ENCODE data around the gene KRT15.

Gene KRT15

DNA sequence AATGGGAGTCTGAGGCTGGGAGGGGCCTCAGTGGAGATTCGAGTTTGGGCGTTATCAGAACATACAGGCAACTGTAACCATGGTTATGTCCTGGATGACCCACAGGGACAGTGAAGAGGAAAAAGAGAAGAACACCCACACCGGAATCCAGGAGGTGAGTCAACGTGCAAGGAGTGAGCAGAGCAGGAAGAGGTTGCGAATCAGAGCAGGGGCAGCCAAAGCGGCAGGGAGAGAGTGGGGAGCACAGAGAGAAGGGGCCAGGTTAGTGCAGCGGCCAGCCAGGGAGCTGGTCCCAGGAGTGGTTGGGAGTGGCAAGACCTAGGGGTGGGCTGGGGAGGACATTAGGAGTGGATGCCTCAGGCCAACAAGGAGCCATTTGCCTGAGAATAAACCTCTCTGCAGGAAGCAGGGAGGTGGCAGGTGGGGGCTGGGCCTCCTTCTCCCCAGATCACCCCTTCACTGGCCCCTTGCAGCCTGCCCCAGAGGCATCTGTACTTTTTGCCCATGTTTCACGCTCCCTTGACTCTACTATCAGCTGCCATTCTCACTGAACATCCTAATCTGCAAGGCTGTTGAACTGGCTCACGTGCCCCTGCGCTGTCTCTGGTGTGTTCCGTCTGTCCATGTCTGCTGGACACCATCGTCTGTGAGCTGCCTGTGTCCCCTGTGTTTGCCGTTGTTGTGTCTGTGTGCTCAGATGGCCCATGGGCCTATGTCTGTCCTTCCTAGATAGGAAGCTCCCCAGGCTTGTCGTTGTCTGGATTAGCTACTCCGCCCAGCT, 18.4 kb downstream of the KRT15 start:
- peak; percentile 5 for DNase-seq

- DNase-seq = no peak
Observed at GRCh38 chr17:41499714-41500113, 19.0 kb downstream of the KRT15 start.

DNA sequence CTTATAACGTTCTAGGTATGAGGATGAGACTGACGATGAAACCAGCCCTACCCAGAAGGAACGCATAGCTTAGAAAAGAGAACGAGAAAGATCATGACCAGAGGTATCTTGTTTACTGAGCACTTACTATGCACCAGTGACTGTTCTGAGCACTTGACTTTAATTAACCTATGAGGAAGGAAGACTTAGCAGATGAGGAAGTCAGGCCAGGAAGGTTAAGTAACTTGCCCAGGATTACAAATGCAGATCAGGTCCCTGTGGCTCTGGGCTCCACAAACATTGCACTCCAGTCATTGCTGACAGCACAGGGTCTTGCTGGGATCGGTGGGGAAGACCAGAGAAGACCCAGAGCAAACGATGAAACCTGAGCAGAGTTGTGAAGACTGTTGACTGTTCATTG, 20.4 kb downstream of the KRT15 start:
- DNase-seq = no peak

DNA sequence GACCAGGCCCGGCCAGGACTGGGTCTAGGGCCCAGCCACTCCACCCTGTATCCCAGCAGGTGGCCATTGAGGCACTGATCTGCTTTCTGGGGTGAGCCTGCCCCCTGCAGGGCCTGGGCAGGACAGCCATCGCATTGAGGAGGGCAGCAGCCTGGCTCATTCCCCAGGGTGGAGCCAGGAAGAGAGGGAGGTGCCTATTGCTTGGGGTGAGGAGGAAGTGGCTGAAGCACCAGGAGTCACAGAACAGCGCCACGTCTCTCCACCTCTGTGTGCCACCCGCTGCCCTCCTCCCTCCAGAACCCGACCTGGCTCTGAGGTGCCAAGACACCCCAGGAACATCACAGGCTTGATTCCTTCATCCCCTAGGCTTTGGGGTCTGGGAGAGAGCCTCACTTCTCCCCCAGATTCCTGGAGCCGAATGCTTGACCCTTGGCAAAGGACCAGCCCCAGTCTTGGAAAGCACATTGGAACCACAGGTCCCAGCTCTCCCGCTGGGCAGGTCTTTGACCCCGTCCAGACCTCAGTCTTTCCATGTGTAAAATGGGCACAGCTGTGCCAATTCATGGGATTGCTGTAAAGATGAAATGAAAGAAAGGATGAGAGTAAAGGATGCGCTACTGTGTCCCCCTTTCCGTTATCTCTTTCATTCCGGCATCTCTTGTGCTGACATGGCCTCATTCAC, 21.7 kb downstream of the KRT15 start:
- DNase-seq = peak; percentile 86

DNA sequence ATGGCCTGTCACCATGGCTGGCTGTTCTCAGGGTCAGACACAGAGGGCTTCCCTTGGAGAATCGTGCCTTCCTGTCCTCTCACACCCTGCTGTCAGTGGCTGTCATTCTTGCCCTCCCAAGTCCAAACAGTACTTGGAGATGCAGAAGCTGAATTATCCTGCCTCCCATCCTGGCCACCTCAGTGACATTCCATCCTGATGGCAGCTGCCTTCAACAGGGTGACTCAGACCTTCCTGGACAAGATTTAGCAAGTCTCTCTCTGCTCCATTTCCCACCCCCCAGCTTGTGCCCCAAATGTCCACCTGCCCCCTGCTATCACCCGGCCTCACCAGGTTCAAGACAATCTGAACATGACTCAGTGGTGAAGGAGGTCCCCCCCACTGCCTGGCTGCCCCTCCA, 24.2 kb downstream of the KRT15 start:
- no peak for DNase-seq

DNA sequence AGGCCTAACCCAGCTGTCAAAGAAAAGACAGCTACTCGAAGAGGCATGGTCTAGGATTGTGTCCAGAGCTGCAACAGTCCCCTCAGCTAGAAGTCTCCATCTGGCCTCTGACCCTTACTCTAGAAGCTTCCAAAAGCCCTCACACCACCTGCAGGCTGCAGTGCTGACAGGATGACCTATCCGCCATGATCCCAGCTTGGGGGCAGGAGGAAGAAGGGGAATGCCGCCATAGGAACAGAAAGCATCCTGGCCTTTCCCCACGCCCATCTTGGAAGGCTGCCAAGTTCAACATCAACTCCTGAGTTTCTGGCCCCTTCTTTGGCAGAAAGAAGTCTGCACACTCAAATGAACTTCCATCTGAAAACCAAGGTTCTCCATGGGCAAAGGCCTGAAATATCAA, 25.9 kb downstream of the KRT15 start:
- DNase-seq = no peak

DNA sequence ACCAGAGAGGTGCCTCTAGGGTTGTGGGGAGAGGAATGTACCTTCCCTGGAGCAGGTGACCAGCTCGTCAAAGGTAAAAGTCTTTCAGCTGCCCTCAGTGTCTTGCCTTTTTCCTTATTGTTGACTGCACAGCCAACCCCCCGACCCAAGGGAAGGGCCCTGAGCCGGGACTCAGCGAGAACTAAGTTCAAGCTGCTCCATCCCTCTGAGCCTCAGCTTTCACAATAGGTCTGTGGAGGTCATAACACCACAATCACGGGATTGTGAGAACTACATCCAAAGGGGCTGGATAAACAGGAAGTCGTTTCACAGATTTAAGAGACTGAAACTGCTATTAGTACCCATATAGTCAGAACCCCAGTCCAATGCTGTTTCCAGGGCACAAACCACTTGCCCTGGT, 26.3 kb downstream of the KRT15 start:
- DNase-seq = no peak

DNA sequence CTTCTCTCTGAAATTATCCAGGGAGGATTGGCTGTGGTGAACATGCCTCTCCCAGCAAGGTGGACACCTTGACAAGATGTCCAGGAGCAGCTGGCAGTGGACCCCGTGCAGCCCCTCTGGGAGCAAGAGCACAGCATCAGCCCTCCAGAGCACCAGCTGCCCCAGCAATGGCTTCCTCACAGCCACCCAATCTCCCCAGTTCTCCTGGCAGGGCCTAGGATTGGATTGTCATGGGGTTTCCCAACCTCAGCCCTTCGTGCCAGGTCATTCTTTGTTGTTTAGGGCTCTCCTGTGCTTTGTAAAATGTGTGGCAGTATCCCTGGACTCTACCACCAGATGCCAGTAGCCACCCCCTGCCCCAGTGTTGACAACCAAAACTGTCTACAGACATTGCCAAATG, 27.2 kb downstream of the KRT15 start:
- DNase-seq = no peak

DNA sequence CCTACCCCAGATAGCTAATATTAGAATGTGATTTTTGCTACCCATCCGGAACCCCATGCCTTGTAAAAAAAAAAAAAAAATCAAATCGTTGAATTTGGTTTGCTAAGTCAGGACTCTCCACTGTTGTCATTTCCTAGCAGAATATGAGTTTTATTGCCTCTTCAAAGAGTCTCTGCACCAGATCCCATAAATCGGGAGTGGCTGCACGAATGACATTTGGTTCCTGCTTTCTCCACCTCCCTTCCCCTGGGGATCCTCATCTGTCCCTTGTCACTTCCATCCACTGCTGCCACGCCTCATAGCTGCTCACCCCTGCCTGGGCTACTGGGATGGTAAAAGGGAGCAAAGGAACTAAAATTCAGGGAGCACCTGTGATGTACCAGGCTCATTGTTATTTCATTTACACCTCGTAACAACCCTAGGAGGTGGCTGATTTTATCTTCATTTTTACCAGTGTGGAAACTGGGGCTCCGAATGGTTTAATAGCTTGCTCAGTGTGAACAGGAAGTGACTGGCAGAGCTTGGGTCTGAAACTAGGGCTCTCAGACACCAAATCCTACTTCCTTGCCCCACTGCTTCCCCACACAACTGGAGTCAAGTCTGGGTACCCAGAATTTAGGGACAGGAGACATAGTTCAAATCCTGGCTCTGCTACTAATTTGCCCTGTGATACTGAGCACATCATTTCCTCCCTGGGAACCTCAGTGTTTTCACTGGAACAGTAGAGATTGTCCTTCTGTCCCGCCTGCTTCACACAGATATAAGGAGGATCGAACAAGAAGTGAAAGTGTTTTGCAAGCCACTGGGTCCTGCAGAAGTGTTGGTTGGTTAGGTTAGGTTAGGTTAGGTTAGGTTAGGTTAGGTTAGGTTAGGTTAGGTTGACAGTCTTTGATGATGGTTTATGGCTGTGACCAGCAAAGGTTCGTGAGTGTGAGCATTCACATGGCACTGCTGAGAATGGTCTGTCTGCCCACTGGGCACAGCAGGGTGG, 28.4 kb downstream of the KRT15 start:
- DNase-seq = no peak

GRCh38 chr17:41489531-41489930, 29.2 kb downstream of the KRT15 start, which contains the start of gene KRT36:
Gene KRT36, minus strand, starts transcription at chr17:41489910. Its CDS starts 46 bp downstream, at chr17:41489864.
- no peak for DNase-seq

GRCh38 chr17:41486809-41487530, 31.7 kb downstream of the KRT15 start:
- DNase-seq = peak; percentile 54

DNA sequence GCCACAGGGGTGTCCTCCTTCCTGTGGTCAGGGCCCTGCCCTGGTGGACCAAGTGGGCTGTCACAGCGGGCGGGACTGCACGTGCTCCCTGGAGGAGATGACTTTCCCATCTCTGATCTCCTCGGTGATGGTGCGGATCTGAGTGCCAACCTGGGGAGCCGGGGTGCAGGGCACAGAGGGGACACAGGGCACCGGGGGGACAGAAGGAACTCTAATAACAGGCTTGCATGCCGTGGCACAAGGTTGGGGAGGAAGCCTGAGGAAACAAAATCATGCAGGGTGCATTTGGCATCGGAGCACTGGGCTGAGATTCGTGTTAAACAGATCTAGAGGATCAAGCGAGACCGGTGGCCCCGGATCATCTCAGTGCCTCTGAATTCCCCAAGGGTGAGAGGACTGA, 32.4 kb downstream of the KRT15 start:
- DNase-seq = no peak

- DNase-seq = no peak
Observed at GRCh38 chr17:41484920-41485904, 33.5 kb downstream of the KRT15 start.

GRCh38 chr17:41483991-41484826, 34.5 kb downstream of the KRT15 start:
- no peak for DNase-seq

DNA sequence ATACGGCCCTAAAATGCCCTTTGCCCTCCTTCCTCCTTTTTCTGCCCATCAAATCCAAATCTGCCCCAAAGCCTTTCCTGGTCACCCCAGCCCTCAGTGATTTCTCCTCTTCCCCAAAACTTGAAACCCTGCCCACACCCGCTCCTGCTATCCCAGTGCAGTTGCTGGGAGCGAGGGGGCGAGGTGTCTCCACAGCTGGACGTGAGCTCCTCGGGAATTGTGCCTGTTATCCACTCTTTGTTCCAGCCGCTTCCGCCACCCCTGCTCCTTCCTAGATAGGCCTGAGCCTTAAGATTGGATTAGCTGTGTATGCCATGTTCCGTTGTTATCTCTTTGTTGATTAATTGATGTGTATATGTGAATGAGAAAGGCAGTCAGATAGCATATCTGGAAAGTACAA, 35.2 kb downstream of the KRT15 start:
- no peak for DNase-seq

- no peak for DNase-seq
Observed at GRCh38 chr17:41481036-41481435, 37.7 kb downstream of the KRT15 start, which contains the start of gene KRT35. Gene KRT35, minus strand, starts transcription at chr17:41481151. Its CDS starts 54 bp downstream, at chr17:41481097.

- no peak for DNase-seq
Observed at GRCh38 chr17:41480581-41480980, 38.1 kb downstream of the KRT15 start.

GRCh38 chr17:41480136-41480535, 38.6 kb downstream of the KRT15 start:
- no peak for DNase-seq

- DNase-seq = no peak
Observed at GRCh38 chr17:41478237-41478636, 40.5 kb downstream of the KRT15 start.

All from activated CD4-positive, alpha-beta T cell treated with anti-CD3 and anti-CD28 coated beads, Interleukin-10, Interleukin-2, amounts not matched to agents 100 ng/mL and 50 ng/mL, durations not matched to agents 16 hours and 8 hours (primary cell).